Neural progenitor cell (in vitro differentiated cells): Measurements from ENCODE around the gene TBXAS1. TPM values are rescaled to one million over a fixed set of nuclear protein-coding genes. Genes with fewer than 3 reads are reported as not detected.

Source experiments
- DNase-seq: peaks from one replicate; pipeline ENCODE4 v3.0.0-alpha.2; 2016; ENCODE audit warnings: low spot score
- H2AFZ ChIP-seq: fragments of 200-600 bp; sonication (generic); replicated peaks from 2 replicates; pipeline ENCODE4 v1.6.1; 2016; ENCODE audit warnings: antibody characterized with exemption
- H3F3A ChIP-seq: fragments of 200-600 bp; sonication (generic); 2 replicates; pipeline ENCODE4 v1.6.1; 2016; ENCODE audit warnings: antibody characterized with exemption, low read depth
- H3K27ac ChIP-seq: fragments of 200-600 bp; sonication (generic); 2 replicates; pipeline ENCODE4 v1.5.1; 2016; ENCODE audit warnings: mild to moderate bottlenecking
- H3K27me3 ChIP-seq: fragments of 200-600 bp; sonication (generic); 2 replicates; pipeline ENCODE4 v1.6.1; 2016; ENCODE audit warnings: mild to moderate bottlenecking, moderate library complexity
- H3K36me3 ChIP-seq: fragments of 200-600 bp; sonication (generic); 2 replicates; pipeline ENCODE4 v1.5.1; 2016
- H3K4me1 ChIP-seq: fragments of 200-600 bp; sonication (generic); 2 replicates; pipeline ENCODE4 v1.6.1; 2016; ENCODE audit warnings: mixed run types
- H3K4me2 ChIP-seq: fragments of 200-600 bp; sonication (generic); 2 replicates; pipeline ENCODE4 v1.6.1; 2016
- H3K4me3 ChIP-seq: fragments of 200-600 bp; sonication (generic); 2 replicates; pipeline ENCODE4 v1.5.1; 2016
- H3K79me2 ChIP-seq: fragments of 200-600 bp; sonication (generic); 2 replicates; pipeline ENCODE4 v1.6.1; 2016; ENCODE audit warnings: low read depth
- H3K9ac ChIP-seq: fragments of 200-600 bp; sonication (generic); 2 replicates; pipeline ENCODE4 v1.6.1; 2016
- H3K9me3 ChIP-seq: fragments of 200-600 bp; sonication (generic); 2 replicates; pipeline ENCODE4 v1.5.1; 2016; ENCODE audit warnings: low read depth
- H4K20me1 ChIP-seq: fragments of 200-600 bp; sonication (generic); 2 replicates; pipeline ENCODE4 v1.6.1; 2016; ENCODE audit warnings: low read depth
- H3K27ac Mint-ChIP-seq: 3 replicates; pipeline ENCODE4 v1.8.0; 2021; ENCODE audit warnings: mixed read lengths
- H3K27me3 Mint-ChIP-seq: 2 replicates; pipeline ENCODE4 v1.8.0; 2022; ENCODE audit warnings: low read depth, mild to moderate bottlenecking, inconsistent platforms, moderate library complexity, mixed read lengths; ENCODE audit not compliant: insufficient read depth
- H3K36me3 Mint-ChIP-seq: 3 replicates; pipeline ENCODE4 v1.8.0; 2021; ENCODE audit warnings: mixed read lengths
- H3K4me1 Mint-ChIP-seq: 3 replicates; pipeline ENCODE4 v1.8.0; 2021; ENCODE audit warnings: mixed read lengths
- H3K4me3 Mint-ChIP-seq: 3 replicates; pipeline ENCODE4 v1.8.0; 2021; ENCODE audit warnings: mild to moderate bottlenecking, moderate library complexity, mixed read lengths
- H3K9me3 Mint-ChIP-seq: 3 replicates; pipeline ENCODE4 v1.8.0; 2020; ENCODE audit warnings: mixed read lengths
- EZH2 ChIP-seq: fragments of 200-600 bp; sonication (generic); IDR thresholded peaks from 2 replicates; pipeline ENCODE4 v1.6.1; 2017; ENCODE audit warnings: antibody characterized with exemption, mild to moderate bottlenecking, moderate library complexity
- EZH2phosphoT487 ChIP-seq: fragments of 200-600 bp; sonication (generic); IDR thresholded peaks from 2 replicates; pipeline ENCODE4 v1.6.1; 2017; ENCODE audit warnings: antibody characterized with exemption
- total RNA-seq: library from RNA; depleted of rRNA; stranded (reverse); fragments of >200 nt; gene quantifications from 2 replicates; pipeline ENCODE4 v1.2.3, GENCODE V29; 2015; ENCODE audit warnings: low replicate concordance
- TF ChIP-seq, protein P1 (sequence below): fragments of 200-600 bp; sonication (generic); IDR thresholded peaks from 2 replicates; pipeline ENCODE4 v1.5.1; 2017; ENCODE audit warnings: antibody characterized with exemption, mild to moderate bottlenecking

The TBXAS1 gene
- total RNA-seq, 1 donor from 2014 or later, result not detected

DNA sequence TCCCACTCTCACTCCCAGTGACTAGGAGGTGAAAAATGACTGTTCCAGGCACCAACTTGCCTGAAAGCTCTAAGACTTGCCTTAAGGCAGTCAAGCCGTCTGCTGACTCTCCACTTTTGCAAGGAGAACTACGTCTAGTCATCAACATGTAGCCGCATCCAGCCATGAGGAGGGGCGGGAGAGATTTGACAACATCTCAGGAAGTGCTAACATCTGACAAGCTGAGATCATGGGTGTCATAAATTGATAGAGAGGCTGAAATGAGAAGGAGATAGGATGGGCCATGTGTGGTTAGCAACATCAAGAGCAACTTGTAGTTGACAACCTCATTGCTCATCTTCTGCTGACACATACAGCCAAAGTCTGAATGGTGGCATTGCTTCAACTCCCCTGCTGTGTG, 9.0 kb upstream of the TBXAS1 start:
- Histone ChIP-seq H3K36me3 (no peaks in the 10 kb centered on the region), H3K79me2 (no peaks in the 10 kb centered on the region), H2AFZ (no peak overlapping the region), H3K27ac (no peak overlapping the region), H3K27me3 (no peaks in the 10 kb centered on the region), H3F3A (no peaks in the 10 kb centered on the region), H3K9ac (no peak overlapping the region), H3K4me2 (no peak overlapping the region), H3K4me1 (no peaks in the 10 kb centered on the region), H3K4me3 (no peak overlapping the region), H3K9me3 (no peaks in the 10 kb centered on the region), H4K20me1 (no peaks in the 10 kb centered on the region)
- H3K4me3 Mint-ChIP-seq, result no peak overlapping the region
- no peak for DNase-seq
- H3K4me1 Mint-ChIP-seq, result no peaks in the 10 kb centered on the region
- no peak overlapping the region for H3K27ac Mint-ChIP-seq
- TF ChIP-seq EZH2phosphoT487 (no peak), EZH2 (no peak)
- TF ChIP-seq, protein P1, sequence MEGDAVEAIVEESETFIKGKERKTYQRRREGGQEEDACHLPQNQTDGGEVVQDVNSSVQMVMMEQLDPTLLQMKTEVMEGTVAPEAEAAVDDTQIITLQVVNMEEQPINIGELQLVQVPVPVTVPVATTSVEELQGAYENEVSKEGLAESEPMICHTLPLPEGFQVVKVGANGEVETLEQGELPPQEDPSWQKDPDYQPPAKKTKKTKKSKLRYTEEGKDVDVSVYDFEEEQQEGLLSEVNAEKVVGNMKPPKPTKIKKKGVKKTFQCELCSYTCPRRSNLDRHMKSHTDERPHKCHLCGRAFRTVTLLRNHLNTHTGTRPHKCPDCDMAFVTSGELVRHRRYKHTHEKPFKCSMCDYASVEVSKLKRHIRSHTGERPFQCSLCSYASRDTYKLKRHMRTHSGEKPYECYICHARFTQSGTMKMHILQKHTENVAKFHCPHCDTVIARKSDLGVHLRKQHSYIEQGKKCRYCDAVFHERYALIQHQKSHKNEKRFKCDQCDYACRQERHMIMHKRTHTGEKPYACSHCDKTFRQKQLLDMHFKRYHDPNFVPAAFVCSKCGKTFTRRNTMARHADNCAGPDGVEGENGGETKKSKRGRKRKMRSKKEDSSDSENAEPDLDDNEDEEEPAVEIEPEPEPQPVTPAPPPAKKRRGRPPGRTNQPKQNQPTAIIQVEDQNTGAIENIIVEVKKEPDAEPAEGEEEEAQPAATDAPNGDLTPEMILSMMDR, result no peak
- no peaks in the 10 kb centered on the region for H3K36me3 Mint-ChIP-seq
- no peaks in the 10 kb centered on the region for H3K27me3 Mint-ChIP-seq
- peaks cover 2% of the 10 kb centered on the region for H3K9me3 Mint-ChIP-seq

DNA sequence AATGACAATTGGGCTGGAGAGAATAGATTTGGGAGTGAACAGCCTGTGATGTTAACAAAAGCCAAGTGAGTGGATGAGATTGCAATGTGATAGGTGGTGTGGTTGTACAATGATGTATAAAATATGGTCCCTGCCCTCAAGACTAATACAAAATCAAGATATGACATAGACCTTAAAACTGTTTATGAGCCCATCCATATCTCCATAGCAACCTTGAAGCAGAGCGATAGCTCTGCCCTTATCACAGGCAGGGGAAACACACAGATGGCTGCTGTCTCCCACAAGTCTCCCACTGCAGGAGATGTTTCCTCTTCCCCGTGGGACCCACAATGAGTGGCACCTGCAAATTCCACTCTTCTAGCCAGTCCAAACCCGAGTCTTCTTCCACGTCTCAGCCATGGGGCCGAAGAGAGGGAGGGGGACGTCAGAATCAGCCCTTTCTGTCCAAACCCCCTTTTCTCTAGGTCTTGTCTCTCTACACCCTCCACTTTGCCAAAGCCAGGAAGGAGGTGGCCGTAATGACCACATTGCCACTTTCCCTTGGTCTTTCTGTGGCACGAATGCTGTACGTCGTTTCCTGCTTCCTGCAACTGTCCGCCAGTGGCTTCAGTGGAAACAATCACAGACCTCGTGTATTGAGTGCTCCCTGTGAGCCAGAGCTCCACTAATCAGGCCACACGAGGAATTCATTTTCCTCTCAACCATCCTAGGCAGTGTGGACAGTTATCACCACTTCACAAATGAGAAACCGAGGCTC, 7.5 kb upstream of the TBXAS1 start:
- no peaks in the 10 kb centered on the region for H4K20me1 ChIP-seq
- no peaks in the 10 kb centered on the region for H3K4me1 ChIP-seq
- no peaks in the 10 kb centered on the region for H3K36me3 ChIP-seq
- Mint-ChIP-seq H3K9me3 (peaks cover 2% of the 10 kb centered on the region), H3K27ac (no peak overlapping the region), H3K36me3 (no peaks in the 10 kb centered on the region), H3K4me1 (no peaks in the 10 kb centered on the region), H3K27me3 (no peaks in the 10 kb centered on the region), H3K4me3 (no peak overlapping the region)
- no peaks in the 10 kb centered on the region for H3K27me3 ChIP-seq
- DNase-seq, result no peak
- no peak overlapping the region for H3K4me2 ChIP-seq
- H2AFZ ChIP-seq, result no peak overlapping the region
- H3K9me3 ChIP-seq, result no peaks in the 10 kb centered on the region
- H3F3A ChIP-seq, result no peaks in the 10 kb centered on the region
- no peak overlapping the region for H3K27ac ChIP-seq
- H3K79me2 ChIP-seq, result no peaks in the 10 kb centered on the region
- TF ChIP-seq EZH2, result no peak
- TF ChIP-seq, protein P1, result no peak
- TF ChIP-seq EZH2phosphoT487, result no peak
- H3K9ac ChIP-seq, result no peak overlapping the region
- no peak overlapping the region for H3K4me3 ChIP-seq

DNA sequence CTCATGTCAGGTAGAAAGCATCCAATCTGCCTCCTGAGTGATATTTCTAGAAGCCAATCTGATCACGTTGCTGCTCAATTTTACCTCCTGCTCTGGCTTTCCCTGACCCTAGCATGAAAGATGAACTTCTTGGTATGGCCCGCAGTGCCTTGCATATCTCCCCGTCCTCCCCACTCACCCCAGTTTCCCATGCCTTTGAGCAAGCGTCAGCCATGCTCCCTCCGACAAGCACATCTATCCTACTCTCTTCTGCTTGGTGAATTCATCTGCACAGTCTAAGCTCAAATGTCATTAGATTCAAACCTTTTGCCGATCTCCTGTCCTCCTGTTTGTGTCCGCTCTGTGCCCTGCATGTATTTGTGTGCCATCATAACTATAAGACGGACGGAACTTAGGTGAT, 6.2 kb upstream of the TBXAS1 start:
- TF ChIP-seq, protein P1, result no peak
- TF ChIP-seq EZH2 (no peak), EZH2phosphoT487 (no peak)
- H3K79me2 ChIP-seq, result no peaks in the 10 kb centered on the region
- H3K9me3 ChIP-seq, result no peaks in the 10 kb centered on the region
- H3F3A ChIP-seq, result no peaks in the 10 kb centered on the region
- H3K27me3 ChIP-seq, result no peaks in the 10 kb centered on the region
- H3K4me3 Mint-ChIP-seq, result no peak overlapping the region
- H3K4me1 ChIP-seq, result no peaks in the 10 kb centered on the region
- H3K27ac ChIP-seq, result no peak overlapping the region
- H2AFZ ChIP-seq, result no peak overlapping the region
- no peaks in the 10 kb centered on the region for H4K20me1 ChIP-seq
- no peak for DNase-seq
- no peaks in the 10 kb centered on the region for H3K36me3 Mint-ChIP-seq
- no peak overlapping the region for H3K4me2 ChIP-seq
- H3K4me3 ChIP-seq, result no peak overlapping the region
- H3K9ac ChIP-seq, result no peak overlapping the region
- no peaks in the 10 kb centered on the region for H3K27me3 Mint-ChIP-seq
- no peak overlapping the region for H3K27ac Mint-ChIP-seq
- H3K9me3 Mint-ChIP-seq, result no peaks in the 10 kb centered on the region
- H3K4me1 Mint-ChIP-seq, result no peaks in the 10 kb centered on the region
- H3K36me3 ChIP-seq, result no peaks in the 10 kb centered on the region
